HG02973 (cell line): ENCODE data around the gene RNF6.

ENCODE experiments used
- ATAC-seq: cut with Tn5 transposase; IDR thresholded peaks from one replicate; pipeline ENCODE4 v1.9.1; 2021; ENCODE audit warnings: moderate library complexity; ENCODE audit not compliant: unreplicated experiment

RNF6 gene

GRCh38 chr13:26168237-26168814 is 53.8 kb downstream of the RNF6 start:
- ATAC-seq = no peak

GRCh38 chr13:26163812-26164211 is 58.3 kb downstream of the RNF6 start:
- no peak for ATAC-seq
